K562 (cell line): ENCODE results near the gene FZD4. TPM values are rescaled to one million over a fixed set of nuclear protein-coding genes. Genes with fewer than 3 reads are reported as not detected.
A peak's percentile ranks its signal among the peaks of the same experiment; 100 is the strongest.

ENCODE experiments used
- BCOR ChIP-seq: fragments of 450-650 bp; IDR thresholded peaks from 2 replicates; pipeline ENCODE4 v1.6.1; 2016
- DMBX1 ChIP-seq: fragments of 250-450 bp; sonication (Bioruptor Pico); IDR thresholded peaks from 2 replicates; pipeline ENCODE4 v1.8.0; 2022; ENCODE audit warnings: inconsistent platforms, mild to moderate bottlenecking, moderate library complexity, borderline replicate concordance
- ESRRB ChIP-seq: fragments of 250-450 bp; sonication (Bioruptor Pico); IDR thresholded peaks from 2 replicates; pipeline ENCODE4 v1.5.0; 2020; ENCODE audit warnings: mild to moderate bottlenecking, moderate library complexity, borderline replicate concordance
- FOSL1 ChIP-seq: fragments of 200-800 bp; sonication (Bioruptor generic); conservative IDR thresholded peaks from 2 replicates; pipeline ENCODE4 v1.6.1; 2016; ENCODE audit warnings: missing genetic modification characterization, missing compliant biosample characterization
- KLF10 ChIP-seq: fragments of 250-450 bp; sonication (Bioruptor Pico); IDR thresholded peaks from 2 replicates; pipeline ENCODE4 v1.6.1; 2021; ENCODE audit warnings: matching md5 sums
- KLF6 ChIP-seq: fragments of 250-450 bp; sonication (Bioruptor Pico); IDR thresholded peaks from 2 replicates; pipeline ENCODE4 v1.4.0; 2020; ENCODE audit warnings: mild to moderate bottlenecking, moderate library complexity, borderline replicate concordance
- MEF2D ChIP-seq: conservative IDR thresholded peaks from 2 replicates; pipeline ENCODE4 v1.6.1; 2016; ENCODE audit warnings: low read depth, missing genetic modification characterization, missing compliant biosample characterization
- MXI1 ChIP-seq: IDR thresholded peaks from 2 replicates; pipeline ENCODE4 v1.6.1; 2011; ENCODE audit warnings: low read depth, mild to moderate bottlenecking, improper control_type of control experiment, low read length
- PHF20 ChIP-seq: fragments of 450-650 bp; IDR thresholded peaks from 2 replicates; pipeline ENCODE4 v1.6.1; 2018; ENCODE audit not compliant: partially characterized antibody
- RBM25 ChIP-seq: fragments of 200-400 bp; formaldehyde crosslinking; IDR thresholded peaks from 2 replicates; pipeline ENCODE4 v1.6.1; 2018; ENCODE audit warnings: low read length, low read depth, moderate library complexity; ENCODE audit not compliant: severe bottlenecking
- SMAD3 ChIP-seq: fragments of 450-650 bp; formaldehyde crosslinking; conservative IDR thresholded peaks from 2 replicates; pipeline ENCODE4 v1.4.0; 2020; ENCODE audit warnings: mild to moderate bottlenecking
- SMAD4 ChIP-seq: fragments of 250-450 bp; sonication (Bioruptor Pico); conservative IDR thresholded peaks from 2 replicates; pipeline ENCODE4 v1.8.0; 2021; ENCODE audit warnings: inconsistent platforms, mild to moderate bottlenecking, moderate library complexity
- ZFP36 ChIP-seq: fragments of 150-350 bp; IDR thresholded peaks from 2 replicates; pipeline ENCODE4 v1.6.1; 2018; ENCODE audit warnings: low read length, low read depth; ENCODE audit not compliant: partially characterized antibody
- ZNF175 ChIP-seq: fragments of 200-800 bp; sonication (Bioruptor generic); IDR thresholded peaks from 2 replicates; pipeline ENCODE4 v1.6.1; 2016; ENCODE audit warnings: low read depth, mild to moderate bottlenecking, missing genetic modification characterization, missing compliant biosample characterization
- ZNF696 ChIP-seq: fragments of 250-450 bp; sonication (Bioruptor Pico); conservative IDR thresholded peaks from 2 replicates; pipeline ENCODE4 v1.4.0; 2020; ENCODE audit warnings: mild to moderate bottlenecking, moderate library complexity
- ZNF764 ChIP-seq: fragments of 250-450 bp; sonication (Bioruptor Pico); IDR thresholded peaks from 2 replicates; pipeline ENCODE4 v1.4.0; 2020; ENCODE audit warnings: low read depth, mild to moderate bottlenecking, moderate library complexity
- polyA plus RNA-seq, 8 experiments: library from polyadenylated mRNA; depleted of rRNA in 4 of 8; stranded (reverse) in 5 of 8; unstranded in 3 of 8; fragments of >200 nt; fragmentation: Nextera tagmentation in 2 of 8; fragmentation: Illumina TruSeq in 1 of 8; extraction: Ambion mirVana in 2 of 8; extraction: Trizol in 1 of 8; gene quantifications; 2 replicates each; pipeline versions ENCODE4 v1.2.1 to v1.2.3, GENCODE V29; 2011 to 2014; ENCODE audit warnings: inconsistent platforms in 1 of 8, missing spikeins in 1 of 8
- total RNA-seq, 7 experiments: library from RNA; depleted of rRNA in 6 of 7; stranded (reverse); fragments of >200 nt in 6 of 7; fragmentation: Illumina TruSeq in 2 of 7; extraction: Trizol in 2 of 7; gene quantifications; 2 replicates each; pipeline versions ENCODE4 v1.2.1 to v1.2.3, GENCODE V29; 2011 to 2021; ENCODE audit warnings: low replicate concordance in 1 of 7
- TF ChIP-seq, protein P1 (sequence below): fragments of 250-450 bp; sonication (Bioruptor Pico); IDR thresholded peaks from 2 replicates; pipeline ENCODE4 v1.4.0; 2020; ENCODE audit warnings: mild to moderate bottlenecking, moderate library complexity
- TF ChIP-seq, protein P2 (sequence below): fragments of 450-650 bp; formaldehyde crosslinking; IDR thresholded peaks from 2 replicates; pipeline ENCODE4 v1.4.0; 2022; ENCODE audit warnings: mild to moderate bottlenecking, moderate library complexity
- TF ChIP-seq, protein P3 (sequence below): fragments of 200-800 bp; sonication (Bioruptor generic); IDR thresholded peaks from 2 replicates; pipeline ENCODE4 v1.6.1; 2017; ENCODE audit warnings: missing genetic modification characterization, missing compliant biosample characterization

Gene FZD4
- total and polyA plus RNA-seq, 9 of the 15 experiments (the other 6 are each of a cell fraction or from before 2014, with no cell fraction given): 1.2 to 7.9 (median 5.8) TPM

- TF ChIP-seq, protein P1, sequence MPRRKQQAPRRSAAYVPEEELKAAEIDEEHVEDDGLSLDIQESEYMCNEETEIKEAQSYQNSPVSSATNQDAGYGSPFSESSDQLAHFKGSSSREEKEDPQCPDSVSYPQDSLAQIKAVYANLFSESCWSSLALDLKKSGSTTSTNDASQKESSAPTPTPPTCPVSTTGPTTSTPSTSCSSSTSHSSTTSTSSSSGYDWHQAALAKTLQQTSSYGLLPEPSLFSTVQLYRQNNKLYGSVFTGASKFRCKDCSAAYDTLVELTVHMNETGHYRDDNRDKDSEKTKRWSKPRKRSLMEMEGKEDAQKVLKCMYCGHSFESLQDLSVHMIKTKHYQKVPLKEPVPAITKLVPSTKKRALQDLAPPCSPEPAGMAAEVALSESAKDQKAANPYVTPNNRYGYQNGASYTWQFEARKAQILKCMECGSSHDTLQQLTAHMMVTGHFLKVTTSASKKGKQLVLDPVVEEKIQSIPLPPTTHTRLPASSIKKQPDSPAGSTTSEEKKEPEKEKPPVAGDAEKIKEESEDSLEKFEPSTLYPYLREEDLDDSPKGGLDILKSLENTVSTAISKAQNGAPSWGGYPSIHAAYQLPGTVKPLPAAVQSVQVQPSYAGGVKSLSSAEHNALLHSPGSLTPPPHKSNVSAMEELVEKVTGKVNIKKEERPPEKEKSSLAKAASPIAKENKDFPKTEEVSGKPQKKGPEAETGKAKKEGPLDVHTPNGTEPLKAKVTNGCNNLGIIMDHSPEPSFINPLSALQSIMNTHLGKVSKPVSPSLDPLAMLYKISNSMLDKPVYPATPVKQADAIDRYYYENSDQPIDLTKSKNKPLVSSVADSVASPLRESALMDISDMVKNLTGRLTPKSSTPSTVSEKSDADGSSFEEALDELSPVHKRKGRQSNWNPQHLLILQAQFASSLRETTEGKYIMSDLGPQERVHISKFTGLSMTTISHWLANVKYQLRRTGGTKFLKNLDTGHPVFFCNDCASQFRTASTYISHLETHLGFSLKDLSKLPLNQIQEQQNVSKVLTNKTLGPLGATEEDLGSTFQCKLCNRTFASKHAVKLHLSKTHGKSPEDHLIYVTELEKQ (CRISPR knock-in tag): 0 out of 2 replicates have a peak, but pooled peaks have one; percentile 3
- peak; percentile 54 for TF ChIP-seq RBM25
- no peak for TF ChIP-seq ZNF764 (CRISPR knock-in tag)
- peak; percentile 73 for TF ChIP-seq ZFP36
- TF ChIP-seq BCOR: peak; percentile 55; the same call in 1 of the 2 replicates
- peak; percentile 43; the same call in 1 of the 2 replicates for TF ChIP-seq KLF10 (CRISPR knock-in tag)
- peak; percentile 82; the same call in 1 of the 2 replicates for TF ChIP-seq DMBX1 (CRISPR knock-in tag)
- no peak for TF ChIP-seq ZNF696 (CRISPR knock-in tag)
- TF ChIP-seq ZNF175 (CRISPR knock-in tag): peak; percentile 77
- 0 out of 2 replicates have a peak, but pooled peaks have one; percentile 41 for TF ChIP-seq KLF6 (CRISPR knock-in tag)
- TF ChIP-seq MXI1: no peak
- TF ChIP-seq ESRRB (CRISPR knock-in tag): no peak
- TF ChIP-seq SMAD3 (CRISPR knock-in tag): peak; percentile 22; the same call in 1 of the 2 replicates
- TF ChIP-seq, protein P2, sequence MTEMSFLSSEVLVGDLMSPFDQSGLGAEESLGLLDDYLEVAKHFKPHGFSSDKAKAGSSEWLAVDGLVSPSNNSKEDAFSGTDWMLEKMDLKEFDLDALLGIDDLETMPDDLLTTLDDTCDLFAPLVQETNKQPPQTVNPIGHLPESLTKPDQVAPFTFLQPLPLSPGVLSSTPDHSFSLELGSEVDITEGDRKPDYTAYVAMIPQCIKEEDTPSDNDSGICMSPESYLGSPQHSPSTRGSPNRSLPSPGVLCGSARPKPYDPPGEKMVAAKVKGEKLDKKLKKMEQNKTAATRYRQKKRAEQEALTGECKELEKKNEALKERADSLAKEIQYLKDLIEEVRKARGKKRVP (CRISPR knock-in tag): peak; percentile 5; the same call in 1 of the 2 replicates
- TF ChIP-seq, protein P3, sequence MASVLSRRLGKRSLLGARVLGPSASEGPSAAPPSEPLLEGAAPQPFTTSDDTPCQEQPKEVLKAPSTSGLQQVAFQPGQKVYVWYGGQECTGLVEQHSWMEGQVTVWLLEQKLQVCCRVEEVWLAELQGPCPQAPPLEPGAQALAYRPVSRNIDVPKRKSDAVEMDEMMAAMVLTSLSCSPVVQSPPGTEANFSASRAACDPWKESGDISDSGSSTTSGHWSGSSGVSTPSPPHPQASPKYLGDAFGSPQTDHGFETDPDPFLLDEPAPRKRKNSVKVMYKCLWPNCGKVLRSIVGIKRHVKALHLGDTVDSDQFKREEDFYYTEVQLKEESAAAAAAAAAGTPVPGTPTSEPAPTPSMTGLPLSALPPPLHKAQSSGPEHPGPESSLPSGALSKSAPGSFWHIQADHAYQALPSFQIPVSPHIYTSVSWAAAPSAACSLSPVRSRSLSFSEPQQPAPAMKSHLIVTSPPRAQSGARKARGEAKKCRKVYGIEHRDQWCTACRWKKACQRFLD (CRISPR knock-in tag): peak; percentile 80; the same call in 1 of the 2 replicates
- TF ChIP-seq PHF20: no peak
- TF ChIP-seq MEF2D (tag): 0 out of 2 replicates have a peak, but pooled peaks have one; percentile 24
- TF ChIP-seq FOSL1: 0 out of 2 replicates have a peak, but pooled peaks have one; percentile 17
- peak; percentile 45; the same call in 1 of the 2 replicates for TF ChIP-seq SMAD4 (CRISPR knock-in tag)
These were observed 22.0 kb downstream of the FZD4 start (continued) for GRCh38 chr11:86932924-86933875.
